GM18868 (cell line): ENCODE data around the gene ZNF185.

ENCODE experiments used
- ATAC-seq: cut with Tn5 transposase; IDR thresholded peaks from one replicate; pipeline ENCODE4 v1.9.1; 2021; ENCODE audit warnings: mild to moderate bottlenecking, moderate library complexity; ENCODE audit not compliant: unreplicated experiment

ZNF185 gene

GRCh38 chrX:152915541-152916241, 17.8 kb downstream of the ZNF185 start:
- peak; percentile 80 for ATAC-seq

- no peak for ATAC-seq
These were observed 20.1 kb downstream of the ZNF185 start for GRCh38 chrX:152917656-152918579.

- ATAC-seq = no peak
These were observed 20.8 kb downstream of the ZNF185 start for GRCh38 chrX:152918707-152919106.

GRCh38 chrX:152923599-152923998, 25.7 kb downstream of the ZNF185 start:
- ATAC-seq = no peak

GRCh38 chrX:152925835-152926234, 28.0 kb downstream of the ZNF185 start:
- ATAC-seq = no peak

GRCh38 chrX:152926279-152926678, 28.4 kb downstream of the ZNF185 start:
- peak; percentile 97 for ATAC-seq

- no peak for ATAC-seq
These were observed 29.1 kb downstream of the ZNF185 start for GRCh38 chrX:152926923-152927322.

GRCh38 chrX:152927858-152928760, 30.2 kb downstream of the ZNF185 start:
- no peak for ATAC-seq

- no peak for ATAC-seq
These were observed 31.0 kb downstream of the ZNF185 start for GRCh38 chrX:152928761-152929400.

GRCh38 chrX:152929898-152930297, 32.0 kb downstream of the ZNF185 start:
- ATAC-seq = no peak

- no peak for ATAC-seq
These were observed 32.6 kb downstream of the ZNF185 start for GRCh38 chrX:152930516-152930915.

- ATAC-seq = no peak
These were observed 34.3 kb downstream of the ZNF185 start for GRCh38 chrX:152932144-152932543.

- no peak for ATAC-seq
These were observed 34.8 kb downstream of the ZNF185 start for GRCh38 chrX:152932598-152933175.

- ATAC-seq = no peak
These were observed 38.4 kb downstream of the ZNF185 start for GRCh38 chrX:152936306-152936705.

GRCh38 chrX:152937236-152937635, 39.4 kb downstream of the ZNF185 start:
- no peak for ATAC-seq

GRCh38 chrX:152941328-152942076, 43.6 kb downstream of the ZNF185 start:
- peak; percentile 96 for ATAC-seq

- no peak for ATAC-seq
These were observed 44.2 kb downstream of the ZNF185 start for GRCh38 chrX:152942077-152942442.

GRCh38 chrX:152943826-152944225, 46.0 kb downstream of the ZNF185 start:
- ATAC-seq = no peak
